Measurements from ENCODE around the gene YTHDC1. TPM values are rescaled to one million over a fixed set of nuclear protein-coding genes. Genes with fewer than 3 reads are reported as not detected.

Gene YTHDC1
- total RNA-seq, 1 experiment from 2014 or later: 68.9 TPM

GRCh38 chr4:68264875-68265565 lies 84.9 kb downstream of the YTHDC1 start (continued):
- TF ChIP-seq ELF1 (IDR thresholded peaks at IDR 0.05; ENCODE audit: borderline replicate concordance, low read depth) (no peak), TCF7L2 (IDR thresholded peaks at IDR 0.05; ENCODE audit: borderline replicate concordance, extremely low read depth, insufficient read depth, insufficient read length) (no peak)

Other genes with a start within 250 kb of the YTHDC1 start
- not detected for gene TMPRSS11F, start 220.2 kb downstream of the YTHDC1 start, total RNA-seq (2021; ENCODE audit: unreplicated experiment)
- not detected for gene TMPRSS11B, start 104.4 kb downstream of the YTHDC1 start, total RNA-seq (2021; ENCODE audit: unreplicated experiment)
- not detected for gene TMPRSS11E, start 97.4 kb upstream of the YTHDC1 start, total RNA-seq (2021; ENCODE audit: unreplicated experiment)
- gene UGT2B17, start 226.2 kb upstream of the YTHDC1 start, total RNA-seq (2021; ENCODE audit: unreplicated experiment): not detected

Data from HCT116 (cell line).